Measurements from ENCODE around the gene ARSB.
"Not testable (repeated sequence)": the region's sequence is repeated elsewhere in the genome, so short reads cannot be mapped to it uniquely, and the experiment has no call there.

ARSB gene

GRCh38 chr5:78744951-78745534 is 240.1 kb downstream of the ARSB start:
- DNase-seq: no peak

- DNase-seq: no peak
Measured at GRCh38 chr5:78741019-78741418, 244.1 kb downstream of the ARSB start.

- no peak for DNase-seq
Measured at GRCh38 chr5:78738693-78739300, 246.3 kb downstream of the ARSB start.

- DNase-seq: no peak
Measured at GRCh38 chr5:78738104-78738503, 247.0 kb downstream of the ARSB start.

GRCh38 chr5:78735834-78736463 is 249.2 kb downstream of the ARSB start:
- DNase-seq: no peak

- DNase-seq: no peak
Measured at GRCh38 chr5:78734950-78735349, 250.2 kb downstream of the ARSB start.

GRCh38 chr5:78734094-78734845 is 250.8 kb downstream of the ARSB start:
- DNase-seq: no peak

- DNase-seq: not testable (repeated sequence)
Measured at GRCh38 chr5:78732721-78733120, 252.4 kb downstream of the ARSB start.

GRCh38 chr5:78731884-78732283 is 253.2 kb downstream of the ARSB start:
- peak; percentile 53 for DNase-seq

- no peak for DNase-seq
Measured at GRCh38 chr5:78730300-78731094, 254.6 kb downstream of the ARSB start.

GRCh38 chr5:78727786-78728761 is 257.0 kb downstream of the ARSB start:
- DNase-seq: no peak
